ENCODE measurements around the gene RND2.

RND2 gene

DNA sequence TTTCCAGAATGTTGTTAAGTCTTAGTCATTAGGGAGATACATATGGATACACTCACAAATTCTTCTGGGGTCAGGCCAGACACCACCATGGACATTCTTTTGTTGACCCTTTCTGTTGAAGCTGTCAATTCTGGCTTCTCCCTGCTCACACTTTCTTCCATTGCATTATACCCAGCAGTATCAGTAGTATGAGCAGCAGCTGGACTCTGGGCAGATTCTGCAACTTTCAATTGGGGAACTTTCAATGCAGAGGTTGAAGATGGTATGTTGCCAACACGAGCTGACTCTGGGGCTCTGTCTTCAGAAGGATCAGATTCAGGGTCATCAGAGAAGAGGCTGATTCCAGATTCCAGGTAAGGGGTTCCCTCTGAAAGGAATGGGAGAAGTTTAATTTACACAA, 45.8 kb downstream of the RND2 start:
- DNase-seq, result no peak

DNA sequence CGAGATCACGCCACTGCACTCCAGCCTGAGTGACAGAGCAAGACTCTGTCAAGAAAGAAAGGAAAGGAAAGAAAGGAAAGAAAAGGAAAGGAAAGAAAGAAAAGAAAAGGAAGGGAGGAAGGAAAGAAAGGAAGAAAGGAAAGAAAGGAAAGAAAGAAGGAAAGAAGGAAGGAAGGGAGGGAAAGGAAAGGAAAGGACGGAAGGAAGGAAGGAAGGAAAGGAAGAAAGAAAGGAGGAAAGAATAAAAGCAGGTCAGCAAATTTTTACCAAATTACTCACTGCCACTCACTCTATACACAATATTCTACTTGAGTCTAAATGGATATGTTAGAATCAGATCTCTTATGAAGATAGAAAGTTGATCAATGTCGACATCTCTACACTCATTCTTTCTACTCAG, 49.8 kb downstream of the RND2 start:
- no peak for DNase-seq

- DNase-seq, result no peak
Observed at GRCh38 chr17:43079641-43080302, 54.7 kb downstream of the RND2 start.
